SHP77 treated with DMSO at 0.1 percent for 48 hours (cell line): ENCODE results near the gene PRKAR2B.

Experiments used
- DNase-seq: peaks from one replicate; lab custom pipeline; 2025; lab: John Stamatoyannopoulos, UW

Gene PRKAR2B

GRCh38 chr7:107186240-107186639, 141.7 kb downstream of the PRKAR2B start:
- no peak for DNase-seq

DNA sequence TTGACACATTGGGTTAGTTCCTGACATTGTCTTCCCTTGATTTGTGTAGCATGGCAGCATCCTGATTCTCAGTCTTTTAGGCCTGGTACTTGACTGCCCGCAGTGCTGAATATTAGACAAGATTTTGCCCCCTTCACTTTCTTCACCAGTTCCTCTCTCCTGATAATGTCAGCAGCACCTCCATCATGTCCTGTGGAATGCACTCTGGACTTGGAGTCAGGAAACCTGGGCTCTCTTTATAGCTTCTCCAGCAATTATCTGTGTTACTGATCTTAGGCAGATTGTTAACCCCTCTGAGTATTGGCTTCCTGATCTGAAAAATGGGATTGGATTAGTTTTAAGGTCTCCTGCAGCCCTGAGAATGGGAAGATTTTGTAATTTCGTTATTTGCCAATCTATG, 143.3 kb downstream of the PRKAR2B start:
- no peak for DNase-seq

- DNase-seq: no peak
These were observed 145.6 kb downstream of the PRKAR2B start for GRCh38 chr7:107190090-107190489.

- DNase-seq: no peak
These were observed 149.5 kb downstream of the PRKAR2B start for GRCh38 chr7:107194052-107194451.

- DNase-seq: no peak
These were observed 152.5 kb downstream of the PRKAR2B start for GRCh38 chr7:107196834-107197610.

- DNase-seq: peak; percentile 39
These were observed 157.4 kb downstream of the PRKAR2B start for GRCh38 chr7:107201795-107202450.

- DNase-seq: no peak
These were observed 159.1 kb downstream of the PRKAR2B start for GRCh38 chr7:107203607-107204006.

DNA sequence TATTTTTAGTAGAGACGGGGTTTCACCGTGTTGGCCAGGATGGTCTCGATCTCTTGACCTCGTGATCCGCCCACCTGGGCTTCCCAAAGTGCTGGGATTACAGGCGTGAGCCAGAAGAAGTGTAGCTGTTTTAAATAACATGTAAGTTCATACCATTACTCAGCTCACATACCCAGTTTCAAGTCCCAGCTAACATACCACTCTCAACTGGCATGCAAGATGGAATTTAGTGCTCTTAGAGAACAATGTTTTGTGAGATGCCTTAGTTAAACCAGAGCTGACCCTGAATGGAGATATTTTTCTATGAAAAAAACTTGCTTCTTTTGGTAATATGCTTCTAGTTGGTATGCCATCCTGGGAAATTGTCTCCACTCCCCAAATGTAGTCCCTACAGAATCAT, 161.6 kb downstream of the PRKAR2B start:
- DNase-seq: no peak

GRCh38 chr7:107206706-107207105, 162.2 kb downstream of the PRKAR2B start:
- no peak for DNase-seq

DNA sequence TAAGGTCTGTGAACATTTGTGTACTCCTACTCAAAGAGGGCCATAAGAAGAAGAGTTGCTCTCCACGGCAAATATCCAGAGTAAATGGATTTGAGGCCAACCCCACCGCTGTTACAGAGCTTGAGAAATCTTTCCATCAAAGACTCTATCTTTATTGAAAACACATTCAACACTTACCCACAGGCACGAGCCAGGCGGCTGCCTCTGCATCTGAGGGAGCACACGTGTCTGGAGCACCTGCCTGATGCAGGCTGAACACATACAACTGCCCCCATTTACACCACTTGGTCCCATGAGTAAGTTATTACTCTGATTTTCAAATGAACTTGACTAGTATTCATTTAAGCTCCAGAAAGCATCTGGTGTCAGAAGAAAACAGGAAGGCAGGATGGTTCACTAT, 163.0 kb downstream of the PRKAR2B start:
- no peak for DNase-seq

- no peak for DNase-seq
These were observed 163.6 kb downstream of the PRKAR2B start for GRCh38 chr7:107208024-107208521.

GRCh38 chr7:107208563-107208962, 164.1 kb downstream of the PRKAR2B start:
- DNase-seq: no peak

GRCh38 chr7:107209565-107209964, 165.1 kb downstream of the PRKAR2B start:
- DNase-seq: no peak

DNA sequence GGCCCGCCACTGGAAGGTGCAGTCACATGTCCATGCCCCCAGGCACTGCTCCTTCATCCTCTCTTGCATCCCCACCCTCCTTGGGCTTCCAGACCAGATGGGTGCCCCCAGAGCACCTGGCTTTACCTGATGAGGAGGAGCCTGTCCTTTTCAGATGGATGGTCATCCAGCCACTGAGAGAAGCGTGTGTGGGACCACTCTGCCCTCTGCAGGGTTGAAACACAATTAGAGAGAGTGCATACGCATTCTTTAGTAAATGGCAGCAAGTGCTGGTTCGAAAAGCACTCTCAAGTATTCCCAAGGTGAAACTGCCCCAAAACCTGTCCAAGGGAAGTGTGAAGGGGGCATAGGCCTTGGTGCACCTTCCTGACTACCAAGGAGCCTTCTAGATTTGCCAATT, 165.9 kb downstream of the PRKAR2B start:
- no peak for DNase-seq
